ENCODE data around the gene FARP1.

DNA sequence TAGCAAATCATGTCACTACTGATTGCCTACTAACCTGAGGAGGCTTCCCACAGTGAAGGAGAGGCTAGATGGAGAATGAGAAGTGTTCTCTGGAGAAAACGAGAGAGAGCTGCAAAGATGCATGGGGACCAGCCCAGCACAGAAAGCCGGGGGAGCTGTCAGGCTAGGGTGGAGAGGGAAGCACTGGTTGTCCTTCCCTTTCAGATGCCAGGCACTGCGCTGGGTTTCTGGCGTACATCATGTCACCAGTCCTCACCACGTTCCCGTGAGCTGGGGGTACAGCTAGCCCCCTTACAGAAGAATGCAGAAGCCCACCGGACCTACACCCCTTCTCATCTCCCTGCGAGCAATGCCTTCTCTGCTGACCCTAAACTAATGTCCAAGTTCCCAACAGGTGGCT, 348.0 kb downstream of the FARP1 start:
- TF ChIP-seq CTCF (IDR thresholded peaks at IDR 0.05) = no peak
- TF ChIP-seq POLR2A (IDR thresholded peaks at IDR 0.05) = no peak
